GM18499 (cell line): ENCODE results near the gene RBM33.

Experiments used
- ATAC-seq: cut with Tn5 transposase; IDR thresholded peaks from one replicate; pipeline ENCODE4 v1.9.1; 2021; ENCODE audit warnings: moderate number of reproducible peaks; ENCODE audit not compliant: insufficient read depth, unreplicated experiment

The RBM33 gene

DNA sequence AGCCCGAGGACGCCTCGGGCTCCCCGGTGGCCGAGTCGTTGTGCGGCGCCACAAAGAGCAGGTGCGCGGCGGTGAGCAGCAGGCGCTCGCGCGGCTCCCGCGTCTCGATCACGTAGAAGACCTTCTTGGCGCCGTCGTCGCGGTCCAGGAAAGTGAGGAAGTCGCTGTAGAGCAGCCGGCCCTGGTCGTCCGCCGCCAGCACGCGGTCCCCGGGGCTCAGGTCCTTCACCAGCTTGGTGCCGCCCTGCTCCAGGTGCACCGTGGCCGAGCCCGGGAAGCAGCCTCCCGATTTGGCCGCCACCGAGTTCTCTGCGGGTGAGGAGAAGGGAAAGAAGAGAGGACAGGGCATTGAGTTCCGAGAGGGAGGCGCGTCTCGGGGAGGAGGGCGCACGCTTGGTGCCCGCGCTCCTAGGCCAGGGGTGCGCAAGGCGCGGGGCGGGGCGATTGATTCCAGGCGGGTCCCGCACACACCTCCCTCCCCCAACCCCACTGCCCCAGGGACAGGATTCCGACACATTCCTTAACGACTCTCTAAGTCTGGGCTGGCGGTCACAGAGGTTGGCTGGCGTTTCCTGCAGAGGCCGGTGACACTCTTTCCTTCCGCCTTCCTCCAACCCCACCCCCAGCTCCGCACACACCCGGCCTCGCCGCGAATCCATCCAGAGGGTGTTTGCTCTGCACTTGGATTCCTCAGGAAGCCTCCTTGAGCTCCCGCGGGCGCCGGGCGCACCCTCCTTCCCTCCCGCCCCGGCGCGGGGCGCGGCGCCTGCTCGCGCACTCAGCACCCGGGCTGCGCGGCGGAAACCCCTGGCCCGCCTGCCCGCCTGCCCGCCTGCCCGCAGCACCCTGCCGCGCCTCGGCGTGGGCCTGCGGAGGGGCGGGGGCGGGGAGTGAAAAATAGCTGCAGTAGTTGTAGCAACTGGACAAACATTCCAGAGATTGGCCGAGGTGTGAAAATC, 159.2 kb downstream of the RBM33 start:
- no peak for ATAC-seq

GRCh38 chr7:155804431-155804831, 160.0 kb downstream of the RBM33 start:
- ATAC-seq, result no peak

DNA sequence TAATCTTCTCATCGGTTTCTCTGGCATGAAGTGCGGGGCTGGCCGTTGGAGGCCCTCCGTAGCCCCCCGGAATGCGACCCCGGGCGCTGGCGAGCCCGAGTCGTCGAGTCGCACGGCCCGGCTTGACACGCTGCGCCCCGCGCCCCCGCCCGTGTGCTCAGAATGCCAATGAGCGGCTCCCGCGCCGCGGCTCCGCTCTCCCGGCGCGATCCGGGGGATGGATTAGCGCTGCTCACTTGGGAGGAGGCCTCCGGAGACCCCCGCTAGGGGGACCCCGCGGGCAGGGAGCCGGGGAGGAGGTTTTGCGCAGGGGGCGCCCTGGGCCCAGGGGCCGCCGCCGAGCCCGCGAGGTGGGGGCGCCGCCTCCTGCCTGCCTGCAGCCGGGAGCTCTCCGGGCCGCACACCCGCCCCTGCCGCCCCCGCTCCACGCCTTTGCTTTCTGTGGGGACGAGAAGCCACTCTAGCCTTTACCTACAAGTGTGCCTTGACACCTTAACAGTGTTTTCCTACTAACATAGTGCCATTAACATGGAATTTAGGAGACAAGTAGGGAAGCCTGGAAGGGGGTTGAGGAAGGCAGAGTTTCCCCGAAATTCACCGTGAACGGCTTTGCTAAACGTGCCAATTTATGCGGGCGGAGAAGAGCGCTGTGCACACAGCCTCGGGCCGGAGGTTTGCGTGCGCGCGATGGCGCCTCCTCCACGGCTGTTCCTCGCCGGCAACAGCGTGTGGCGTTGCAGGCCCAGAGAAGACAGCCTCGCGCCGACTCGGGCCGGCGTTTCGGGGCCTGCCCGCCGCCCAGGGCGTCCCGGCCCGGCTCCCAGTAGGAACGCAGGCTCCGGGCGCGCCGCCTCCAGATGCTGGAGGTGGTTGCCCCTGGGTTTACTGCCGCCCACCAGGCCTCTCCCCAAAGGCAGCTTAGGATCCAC, 160.7 kb downstream of the RBM33 start:
- no peak for ATAC-seq

- no peak for ATAC-seq
These were observed 161.3 kb downstream of the RBM33 start for GRCh38 chr7:155805826-155806095.

DNA sequence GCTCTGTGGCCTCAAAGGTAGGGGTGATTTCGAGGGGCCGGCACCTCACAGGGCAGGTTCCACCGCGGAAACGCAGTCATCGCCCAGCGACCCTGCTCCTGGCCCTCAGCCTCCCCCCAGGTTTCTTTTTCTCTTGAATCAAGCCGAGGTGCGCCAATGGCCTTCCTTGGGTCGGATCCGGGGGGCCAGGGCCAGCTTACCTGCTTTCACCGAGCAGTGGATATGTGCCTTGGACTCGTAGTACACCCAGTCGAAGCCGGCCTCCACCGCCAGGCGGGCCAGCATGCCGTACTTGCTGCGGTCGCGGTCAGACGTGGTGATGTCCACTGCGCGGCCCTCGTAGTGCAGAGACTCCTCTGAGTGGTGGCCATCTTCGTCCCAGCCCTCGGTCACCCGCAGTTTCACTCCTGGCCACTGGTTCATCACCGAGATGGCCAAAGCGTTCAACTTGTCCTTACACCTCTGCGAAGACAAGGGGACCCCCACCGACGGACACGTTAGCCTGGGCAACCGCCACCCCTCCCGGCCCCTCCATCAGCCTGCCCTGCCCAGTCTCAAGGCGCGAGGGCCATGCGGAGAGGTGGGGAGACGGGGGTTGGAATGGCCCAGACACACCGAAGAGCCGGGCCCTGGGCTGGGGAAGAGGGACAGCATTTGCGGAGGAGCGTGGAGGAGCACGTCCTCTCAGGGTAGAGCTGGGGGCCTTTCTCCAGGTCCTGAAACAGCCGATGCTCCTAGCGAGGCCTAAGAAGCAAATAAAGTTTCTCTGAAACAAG, 161.8 kb downstream of the RBM33 start:
- ATAC-seq, result no peak

- no peak for ATAC-seq
These were observed 162.7 kb downstream of the RBM33 start for GRCh38 chr7:155807065-155807671.

DNA sequence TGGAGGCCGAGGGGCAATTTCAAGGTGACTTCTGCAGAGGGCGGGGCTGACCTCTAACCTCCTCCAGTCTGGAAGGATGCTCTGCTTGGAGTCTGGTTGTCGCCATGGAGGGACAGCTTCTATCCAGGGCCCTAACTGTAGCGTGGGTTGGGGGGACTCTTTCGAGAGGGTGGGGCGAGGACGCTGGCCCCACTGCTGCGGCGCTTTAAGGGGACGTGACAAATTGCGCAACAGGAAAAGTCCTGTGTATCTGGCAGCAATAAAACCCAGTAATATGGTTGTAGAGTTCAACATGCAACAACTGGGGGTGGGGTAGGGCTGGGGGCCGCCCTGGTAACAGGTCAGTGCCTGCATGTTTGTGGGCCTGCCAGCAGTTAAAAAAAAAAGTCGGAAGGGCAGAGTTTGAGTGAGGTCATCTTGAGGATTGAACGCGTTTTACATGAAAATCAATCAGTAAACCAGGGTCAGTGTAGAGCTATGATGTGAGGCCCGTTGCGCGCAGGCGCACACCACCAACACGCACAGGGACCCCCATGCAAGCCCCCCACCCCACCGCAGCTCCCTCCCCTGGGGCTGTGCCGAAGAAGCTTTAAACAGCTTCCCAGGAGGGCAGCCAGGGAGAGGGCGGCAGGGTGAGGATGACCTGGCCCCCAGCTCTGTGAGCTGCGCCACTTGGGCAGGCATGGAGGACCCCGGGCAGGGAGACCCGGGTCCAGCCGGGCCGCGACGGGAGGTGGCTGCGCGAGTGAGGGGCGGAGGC, 163.5 kb downstream of the RBM33 start:
- ATAC-seq, result no peak

GRCh38 chr7:155808549-155809331, 164.3 kb downstream of the RBM33 start:
- ATAC-seq, result no peak

GRCh38 chr7:155809332-155809946, 165.0 kb downstream of the RBM33 start:
- ATAC-seq, result no peak

DNA sequence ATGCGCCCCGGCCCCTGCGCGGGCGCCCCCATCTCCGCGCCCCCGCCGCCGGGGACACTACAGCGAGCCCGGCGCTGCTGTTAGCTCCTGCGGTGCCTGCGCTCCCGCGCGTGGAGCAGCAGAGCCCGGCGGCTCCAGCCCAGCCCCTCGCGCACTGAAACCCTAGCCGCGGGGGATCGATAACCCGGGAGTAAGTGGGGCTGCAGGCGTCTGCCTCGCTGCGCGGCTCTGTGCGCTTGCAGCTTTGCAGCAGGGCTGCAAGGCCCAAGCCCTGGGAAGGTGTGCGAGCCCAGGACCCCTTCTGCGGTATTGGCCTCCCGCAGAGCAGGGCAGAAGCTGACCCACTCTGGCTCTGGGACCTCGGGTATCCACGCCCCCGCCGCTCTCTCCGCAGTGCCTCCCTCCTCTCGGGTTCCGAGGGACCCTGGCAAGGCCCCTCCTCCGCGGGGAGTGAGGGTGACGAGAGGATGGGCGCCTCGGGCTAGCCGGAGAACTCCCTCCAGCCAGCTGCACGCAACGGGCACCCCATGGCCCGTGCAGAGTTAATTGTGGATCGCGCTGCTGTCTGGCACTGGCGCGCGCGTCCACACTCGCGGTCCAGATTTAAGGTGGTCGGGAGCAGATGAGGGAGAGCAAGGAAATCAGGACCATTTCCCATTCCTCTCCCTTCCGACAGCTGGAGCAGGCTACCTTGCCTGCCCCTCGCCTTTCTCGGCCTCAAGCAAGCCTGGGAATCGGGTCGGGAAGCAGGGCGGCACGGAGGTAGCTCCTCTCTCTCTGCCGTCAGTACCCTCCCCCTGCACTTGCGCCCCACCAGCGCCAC, 165.7 kb downstream of the RBM33 start:
- no peak for ATAC-seq

- ATAC-seq, result no peak
These were observed 166.5 kb downstream of the RBM33 start for GRCh38 chr7:155810770-155811559.

GRCh38 chr7:155811560-155811894, 167.1 kb downstream of the RBM33 start:
- no peak for ATAC-seq

- no peak for ATAC-seq
These were observed 167.7 kb downstream of the RBM33 start, which contains the start of gene SHH for GRCh38 chr7:155811895-155812761. TSS of gene SHH (minus strand) at chr7:155812463. CDS start at chr7:155812122, 341 bp downstream.

GRCh38 chr7:155813125-155813524, 168.7 kb downstream of the RBM33 start:
- ATAC-seq, result no peak

- ATAC-seq, result no peak
These were observed 169.3 kb downstream of the RBM33 start for GRCh38 chr7:155813546-155814315.
